ENCODE measurements around the gene XPNPEP2. TPM values are rescaled to one million over a fixed set of nuclear protein-coding genes. Genes with fewer than 3 reads are reported as not detected.

Gene XPNPEP2
- polyA plus RNA-seq (2013, experiment 1 of 2) = 0.59 TPM
- polyA plus RNA-seq (2013, experiment 2 of 2) = 0.51 TPM

- H3K9me3 ChIP-seq (ENCODE audit: control insufficient read depth, low read length) = no peaks in the 10 kb centered on the region
Observed at GRCh38 chrX:129738466-129739308, at the start of gene XPNPEP2. Gene XPNPEP2, plus strand, starts transcription at chrX:129738979. Its CDS starts 235 bp downstream, at chrX:129739214.

GRCh38 chrX:129689796-129690195 is 49.0 kb upstream of the XPNPEP2 start:
- no peaks in the 10 kb centered on the region for H3K4me1 ChIP-seq (ENCODE audit: control insufficient read depth, insufficient read depth, low read length, poor library complexity, severe bottlenecking)
- no CpG with 5 or more reads among the region's 5 CpGs for WGBS, 2 experiments (ENCODE audit: insufficient coverage in 2 of 2)
- H3K9me3 ChIP-seq (ENCODE audit: control insufficient read depth, low read length) = no peaks in the 10 kb centered on the region
- no peak overlapping the region for H3K27ac ChIP-seq (ENCODE audit: low read depth, low read length, severe bottlenecking)
- H3K36me3 ChIP-seq (ENCODE audit: control insufficient read depth, insufficient read depth, low read length) = no peaks in the 10 kb centered on the region
- no peak overlapping the region for H3K4me3 ChIP-seq (ENCODE audit: extremely low read depth, insufficient read depth, low read length, poor library complexity, severe bottlenecking)

More at GRCh38 chrX:129738466-129739308, at the start of gene XPNPEP2:
- Histone ChIP-seq H3K27ac (ENCODE audit: low read depth, low read length, severe bottlenecking) (peak within 1 kb of the TSS; percentile 41), H3K4me1 (ENCODE audit: control insufficient read depth, insufficient read depth, low read length, poor library complexity, severe bottlenecking) (peaks cover 17% of the 10 kb centered on the region), H3K4me3 (ENCODE audit: extremely low read depth, insufficient read depth, low read length, poor library complexity, severe bottlenecking) (no peak within 1 kb of the TSS), H3K36me3 (ENCODE audit: control insufficient read depth, insufficient read depth, low read length) (no peaks in the 10 kb centered on the region)
- WGBS, 2 experiments (ENCODE audit: insufficient coverage in 2 of 2) = 50 to 80% methylated on average over 1 of the region's 13 CpGs

GRCh38 chrX:129690435-129690834 is 48.3 kb upstream of the XPNPEP2 start:
- no peak overlapping the region for H3K27ac ChIP-seq (ENCODE audit: low read depth, low read length, severe bottlenecking)
- H3K4me3 ChIP-seq (ENCODE audit: extremely low read depth, insufficient read depth, low read length, poor library complexity, severe bottlenecking) = no peak overlapping the region
- WGBS, 2 experiments (ENCODE audit: insufficient coverage in 2 of 2) = 90 to 92% methylated on average over 2 to 4 of the region's 10 CpGs
- no peaks in the 10 kb centered on the region for H3K36me3 ChIP-seq (ENCODE audit: control insufficient read depth, insufficient read depth, low read length)
- no peaks in the 10 kb centered on the region for H3K9me3 ChIP-seq (ENCODE audit: control insufficient read depth, low read length)
- no peaks in the 10 kb centered on the region for H3K4me1 ChIP-seq (ENCODE audit: control insufficient read depth, insufficient read depth, low read length, poor library complexity, severe bottlenecking)

- Histone ChIP-seq H3K4me1 (ENCODE audit: control insufficient read depth, insufficient read depth, low read length, poor library complexity, severe bottlenecking) (no peaks in the 10 kb centered on the region), H3K4me3 (ENCODE audit: extremely low read depth, insufficient read depth, low read length, poor library complexity, severe bottlenecking) (no peak overlapping the region), H3K27ac (ENCODE audit: low read depth, low read length, severe bottlenecking) (no peak overlapping the region), H3K36me3 (ENCODE audit: control insufficient read depth, insufficient read depth, low read length) (no peaks in the 10 kb centered on the region), H3K9me3 (ENCODE audit: control insufficient read depth, low read length) (no peaks in the 10 kb centered on the region)
- 100% methylated on average over 1 of the region's 3 CpGs; no CpG with 5 or more reads in 1 of the 2 experiments for WGBS, 2 experiments (ENCODE audit: insufficient coverage in 2 of 2)
Observed at GRCh38 chrX:129693354-129693753, 45.4 kb upstream of the XPNPEP2 start.

GRCh38 chrX:129694805-129695204 is 44.0 kb upstream of the XPNPEP2 start:
- WGBS, 2 experiments (ENCODE audit: insufficient coverage in 2 of 2) = 80% methylated on average over 2 of the region's 5 CpGs; no CpG with 5 or more reads in 1 of the 2 experiments
- no peaks in the 10 kb centered on the region for H3K4me1 ChIP-seq (ENCODE audit: control insufficient read depth, insufficient read depth, low read length, poor library complexity, severe bottlenecking)
- H3K4me3 ChIP-seq (ENCODE audit: extremely low read depth, insufficient read depth, low read length, poor library complexity, severe bottlenecking) = no peak overlapping the region

GRCh38 chrX:129695535-129695934 is 43.2 kb upstream of the XPNPEP2 start:
- Histone ChIP-seq H3K9me3 (ENCODE audit: control insufficient read depth, low read length) (no peaks in the 10 kb centered on the region), H3K4me1 (ENCODE audit: control insufficient read depth, insufficient read depth, low read length, poor library complexity, severe bottlenecking) (no peaks in the 10 kb centered on the region), H3K36me3 (ENCODE audit: control insufficient read depth, insufficient read depth, low read length) (no peaks in the 10 kb centered on the region), H3K27ac (ENCODE audit: low read depth, low read length, severe bottlenecking) (no peak overlapping the region), H3K4me3 (ENCODE audit: extremely low read depth, insufficient read depth, low read length, poor library complexity, severe bottlenecking) (no peak overlapping the region)
- WGBS, 2 experiments (ENCODE audit: insufficient coverage in 2 of 2) = 89% methylated on average over 3 of the region's 6 CpGs; no CpG with 5 or more reads in 1 of the 2 experiments

More at GRCh38 chrX:129694805-129695204, 44.0 kb upstream of the XPNPEP2 start:
- H3K27ac ChIP-seq (ENCODE audit: low read depth, low read length, severe bottlenecking) = no peak overlapping the region
- no peaks in the 10 kb centered on the region for H3K9me3 ChIP-seq (ENCODE audit: control insufficient read depth, low read length)
- H3K36me3 ChIP-seq (ENCODE audit: control insufficient read depth, insufficient read depth, low read length) = no peaks in the 10 kb centered on the region

- H3K4me1 ChIP-seq (ENCODE audit: control insufficient read depth, insufficient read depth, low read length, poor library complexity, severe bottlenecking) = no peaks in the 10 kb centered on the region
- H3K27ac ChIP-seq (ENCODE audit: low read depth, low read length, severe bottlenecking) = no peak overlapping the region
- no peaks in the 10 kb centered on the region for H3K9me3 ChIP-seq (ENCODE audit: control insufficient read depth, low read length)
- WGBS, 2 experiments (ENCODE audit: insufficient coverage in 2 of 2) = 88% methylated on average over 6 of the region's 8 CpGs; no CpG with 5 or more reads in 1 of the 2 experiments
- no peaks in the 10 kb centered on the region for H3K36me3 ChIP-seq (ENCODE audit: control insufficient read depth, insufficient read depth, low read length)
- no peak overlapping the region for H3K4me3 ChIP-seq (ENCODE audit: extremely low read depth, insufficient read depth, low read length, poor library complexity, severe bottlenecking)
Observed at GRCh38 chrX:129695937-129696336, 42.8 kb upstream of the XPNPEP2 start.

- Histone ChIP-seq H3K4me1 (ENCODE audit: control insufficient read depth, insufficient read depth, low read length, poor library complexity, severe bottlenecking) (no peaks in the 10 kb centered on the region), H3K27ac (ENCODE audit: low read depth, low read length, severe bottlenecking) (no peak overlapping the region), H3K9me3 (ENCODE audit: control insufficient read depth, low read length) (no peaks in the 10 kb centered on the region), H3K4me3 (ENCODE audit: extremely low read depth, insufficient read depth, low read length, poor library complexity, severe bottlenecking) (no peak overlapping the region), H3K36me3 (ENCODE audit: control insufficient read depth, insufficient read depth, low read length) (no peaks in the 10 kb centered on the region)
- 80% methylated on average over 1 of the region's 8 CpGs; no CpG with 5 or more reads in 1 of the 2 experiments for WGBS, 2 experiments (ENCODE audit: insufficient coverage in 2 of 2)
Observed at GRCh38 chrX:129696463-129697155, 42.2 kb upstream of the XPNPEP2 start.

- Histone ChIP-seq H3K36me3 (ENCODE audit: control insufficient read depth, insufficient read depth, low read length) (no peaks in the 10 kb centered on the region), H3K9me3 (ENCODE audit: control insufficient read depth, low read length) (no peaks in the 10 kb centered on the region), H3K4me1 (ENCODE audit: control insufficient read depth, insufficient read depth, low read length, poor library complexity, severe bottlenecking) (no peaks in the 10 kb centered on the region), H3K4me3 (ENCODE audit: extremely low read depth, insufficient read depth, low read length, poor library complexity, severe bottlenecking) (no peak overlapping the region), H3K27ac (ENCODE audit: low read depth, low read length, severe bottlenecking) (no peak overlapping the region)
- WGBS, 2 experiments (ENCODE audit: insufficient coverage in 2 of 2) = 83 to 84% methylated on average over 1 to 6 of the region's 9 CpGs
Observed at GRCh38 chrX:129697204-129697829, 41.5 kb upstream of the XPNPEP2 start.

GRCh38 chrX:129698150-129698549 is 40.6 kb upstream of the XPNPEP2 start:
- no peak overlapping the region for H3K4me3 ChIP-seq (ENCODE audit: extremely low read depth, insufficient read depth, low read length, poor library complexity, severe bottlenecking)
- no peak overlapping the region for H3K27ac ChIP-seq (ENCODE audit: low read depth, low read length, severe bottlenecking)

More at GRCh38 chrX:129698150-129698549, 40.6 kb upstream of the XPNPEP2 start:
- H3K36me3 ChIP-seq (ENCODE audit: control insufficient read depth, insufficient read depth, low read length) = no peaks in the 10 kb centered on the region
- H3K4me1 ChIP-seq (ENCODE audit: control insufficient read depth, insufficient read depth, low read length, poor library complexity, severe bottlenecking) = no peaks in the 10 kb centered on the region
- H3K9me3 ChIP-seq (ENCODE audit: control insufficient read depth, low read length) = no peaks in the 10 kb centered on the region
